IMR-90 (cell line): Measurements from ENCODE around the gene RSU1. TPM values are rescaled to one million over a fixed set of nuclear protein-coding genes. Genes with fewer than 3 reads are reported as not detected.

Source experiments
- ATAC-seq: fragments of 200-7000 bp; cut with Tn5 transposase; 2 replicates; pipeline ENCODE4 v1.9.1; 2020; ENCODE audit warnings: low read depth, mild to moderate bottlenecking, moderate library complexity
- BruUV-seq: library from RNA; stranded (reverse); fragments of 400-500 nt; replicated peaks from 2 replicates; lab custom pipeline; 2021; lab: Mats Ljungman, UMichigan
- CTCF ChIA-PET: fragments of 300-600 bp; formaldehyde crosslinking; extraction: SDS; loops from one replicate; lab custom pipeline; 2021; ENCODE audit warnings: antibody characterized with exemption; lab: Yijun Ruan, JAX
- POLR2A ChIA-PET: fragments of 300-600 bp; sonication (Branson Sonifier 250); formaldehyde crosslinking; loops from one replicate; lab custom pipeline; 2022; ENCODE audit warnings: antibody characterized with exemption; ENCODE audit not compliant: unreplicated experiment; lab: Charles Lee
- DNase-seq: peaks from one replicate; pipeline ENCODE4 v3.0.0; 2013
- H2AFZ ChIP-seq: replicated peaks from 2 replicates; pipeline ENCODE3; 2013; ENCODE audit warnings: low read length, mild to moderate bottlenecking; ENCODE audit not compliant: poor library complexity
- H2AK5ac ChIP-seq: 2 replicates; pipeline ENCODE4 v1.6.1; 2013; ENCODE audit warnings: low read depth, low read length, inconsistent platforms
- H2AK9ac ChIP-seq: replicated peaks from 2 replicates; pipeline ENCODE3; 2013; ENCODE audit warnings: mild to moderate bottlenecking, low read depth, low read length, moderate library complexity; ENCODE audit not compliant: poor library complexity
- H2BK120ac ChIP-seq: 2 replicates; pipeline ENCODE4 v1.6.1; 2013; ENCODE audit warnings: low read depth, low read length, inconsistent platforms
- H2BK15ac ChIP-seq: 3 replicates; pipeline ENCODE4 v1.6.1; 2013; ENCODE audit warnings: low read depth, low read length, inconsistent platforms
- H2BK20ac ChIP-seq: 2 replicates; pipeline ENCODE4 v1.6.1; 2013; ENCODE audit warnings: low read depth, mild to moderate bottlenecking, inconsistent platforms, low read length, moderate library complexity
- H2BK5ac ChIP-seq: 2 replicates; pipeline ENCODE4 v1.6.1; 2013; ENCODE audit warnings: mild to moderate bottlenecking, low read depth, low read length, inconsistent platforms; ENCODE audit not compliant: poor library complexity, severe bottlenecking
- H3K14ac ChIP-seq: replicated peaks from 2 replicates; pipeline ENCODE4 v1.6.1; 2013; ENCODE audit warnings: low read depth, low read length, inconsistent platforms
- H3K18ac ChIP-seq: 2 replicates; pipeline ENCODE4 v1.6.1; 2013; ENCODE audit warnings: low read depth, low read length, control low read depth
- H3K23ac ChIP-seq: 2 replicates; pipeline ENCODE4 v1.6.1; 2013; ENCODE audit warnings: low read depth, low read length, inconsistent platforms
- H3K27ac ChIP-seq: 2 replicates; pipeline ENCODE4 v1.5.1; 2013; ENCODE audit warnings: mild to moderate bottlenecking, control low read depth, low read length; ENCODE audit not compliant: insufficient read depth
- H3K27me3 ChIP-seq: 2 replicates; pipeline ENCODE4 v1.6.1; 2013; ENCODE audit warnings: low read length; ENCODE audit not compliant: control insufficient read depth, insufficient read depth
- H3K36me3 ChIP-seq: 2 replicates; pipeline ENCODE4 v1.6.1; 2013; ENCODE audit warnings: low read length, mixed read lengths; ENCODE audit not compliant: control insufficient read depth, insufficient read depth
- H3K4ac ChIP-seq: 2 replicates; pipeline ENCODE4 v1.6.1; 2013; ENCODE audit warnings: low read depth, low read length, inconsistent platforms
- H3K4me1 ChIP-seq: 2 replicates; pipeline ENCODE4 v1.6.1; 2013; ENCODE audit warnings: low read length, mixed read lengths; ENCODE audit not compliant: control insufficient read depth, insufficient read depth
- H3K4me2 ChIP-seq: 2 replicates; pipeline ENCODE4 v1.6.1; 2013; ENCODE audit warnings: low read depth, mild to moderate bottlenecking, control low read depth, low read length, moderate library complexity
- H3K4me3 ChIP-seq: 2 replicates; pipeline ENCODE4 v1.5.1; 2013; ENCODE audit warnings: low read depth, mild to moderate bottlenecking, control low read depth, low read length, moderate library complexity; ENCODE audit not compliant: insufficient read depth
- H3K56ac ChIP-seq: 2 replicates; pipeline ENCODE4 v1.6.1; 2013; ENCODE audit warnings: low read length, inconsistent platforms; ENCODE audit not compliant: insufficient read depth; ENCODE audit errors: extremely low read depth
- H3K79me1 ChIP-seq, 2 experiments: 2 replicates each; pipeline ENCODE4 v1.6.1; 2013; ENCODE audit warnings: low read length in 2 of 2, inconsistent platforms in 1 of 2, low read depth in 1 of 2
- H3K9ac ChIP-seq: 2 replicates; pipeline ENCODE4 v1.6.1; 2013; ENCODE audit warnings: low read depth, low read length, control low read depth
- H3K9me1 ChIP-seq: 2 replicates; pipeline ENCODE4 v1.6.1; 2013; ENCODE audit warnings: low read length, inconsistent platforms; ENCODE audit not compliant: insufficient read depth
- H3K9me3 ChIP-seq: 2 replicates; pipeline ENCODE4 v1.6.1; 2013; ENCODE audit warnings: low read length; ENCODE audit not compliant: control insufficient read depth, insufficient read depth
- H4K20me1 ChIP-seq: 2 replicates; pipeline ENCODE4 v1.6.1; 2013; ENCODE audit warnings: low read length, inconsistent platforms; ENCODE audit not compliant: insufficient read depth
- H4K5ac ChIP-seq: 2 replicates; pipeline ENCODE4 v1.6.1; 2013; ENCODE audit warnings: mild to moderate bottlenecking, low read depth, low read length, control low read depth
- H4K8ac ChIP-seq, 2 experiments: 2 replicates each; pipeline ENCODE4 v1.6.1; 2013; ENCODE audit warnings: low read depth in 2 of 2, low read length in 2 of 2, control low read depth in 1 of 2, inconsistent platforms in 1 of 2
- H4K91ac ChIP-seq: 2 replicates; pipeline ENCODE4 v1.6.1; 2013; ENCODE audit warnings: low read depth, low read length, inconsistent platforms; ENCODE audit not compliant: insufficient read depth
- SMC3 ChIP-seq: fragments of 150-350 bp; IDR thresholded peaks from 2 replicates; pipeline ENCODE4 v1.6.1; 2016; ENCODE audit warnings: low read depth, mild to moderate bottlenecking, antibody characterized with exemption, low read length, moderate library complexity
- WGBS, 2 experiments: methylation state at CpG; one replicate each; pipeline versions ENCODE4 v1.1.5 to v1.1.7; 2013; ENCODE audit warnings: missing lambda C conversion rate in 2 of 2; ENCODE audit not compliant: insufficient read length in 1 of 2; ENCODE audit errors: extremely low coverage in 2 of 2; 5-methylcytosine and 5-hydroxymethylcytosine counted together
- dilution Hi-C: fragments of 300-500 bp; cut with HindIII; formaldehyde crosslinking; loops from one replicate; pipeline ENCODE4 v1.14.3; 2018; ENCODE audit warnings: low sequenced_read_pairs; ENCODE audit not compliant: unreplicated experiment
- in situ Hi-C: fragments of 300-500 bp; cut with MboI; formaldehyde crosslinking; loops from 3 replicates; pipeline ENCODE4 v1.14.3; 2019; ENCODE audit warnings: low sequenced_read_pairs, inconsistent platforms, mixed read lengths
- intact Hi-C: fragments of 100-400 bp; cut with micrococcal nuclease; formaldehyde crosslinking; loops from 2 replicates; pipeline ENCODE4 v1.10.0; 2022
- polyA plus RNA-seq, 3 experiments: library from polyadenylated mRNA; depleted of rRNA; stranded (reverse); fragments of >200 nt; gene quantifications; 2 replicates each; pipeline ENCODE4 v1.2.3, GENCODE V29; 2012; ENCODE audit warnings: low replicate concordance in 1 of 3
- total RNA-seq: library from RNA; depleted of rRNA; stranded (reverse); fragments of >200 nt; gene quantifications from 2 replicates; pipeline ENCODE4 v1.2.3, GENCODE V29; 2012
- TF ChIP-seq, protein P1 (sequence below): fragments of 150-350 bp; IDR thresholded peaks from 2 replicates; pipeline ENCODE4 v1.6.1; 2017; ENCODE audit warnings: mild to moderate bottlenecking, antibody characterized with exemption, low read length, low read depth

Gene RSU1
- total and polyA plus RNA-seq, 2 of the 4 experiments (the other 2 are of a cell fraction), result 134 to 148 TPM

DNA sequence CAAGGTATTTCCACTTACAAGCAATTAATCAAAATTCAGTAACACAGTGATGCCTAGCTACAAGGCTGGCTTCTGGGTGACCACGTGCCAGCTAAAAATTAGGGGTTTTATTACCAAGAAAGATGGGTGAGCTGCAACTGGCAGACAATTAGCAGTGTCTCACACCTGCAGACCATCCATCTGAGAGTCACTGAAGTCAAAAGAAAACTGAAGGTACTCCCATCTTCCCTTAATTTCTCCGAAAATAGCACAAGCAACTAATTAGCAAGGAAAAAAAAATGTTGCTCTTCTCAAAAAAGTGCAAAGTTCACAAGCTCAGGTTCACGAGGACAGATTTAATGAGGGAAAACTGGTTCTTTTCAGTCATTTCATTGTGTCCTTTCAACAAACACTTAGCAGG lies 28.4 kb downstream of the RSU1 start:
- no peak overlapping the region for H3K4me3 ChIP-seq
- H4K8ac ChIP-seq, result no peak overlapping the region
- 0 out of 2 replicates have a peak, but pooled peaks cover 1% of the 10 kb centered on the region for H3K4me1 ChIP-seq
- no peaks in the 10 kb centered on the region for H3K9me3 ChIP-seq
- no peak overlapping the region for H2BK20ac ChIP-seq
- H2BK15ac ChIP-seq, result no peak overlapping the region
- H3K36me3 ChIP-seq, result peaks cover 1% of the 10 kb centered on the region; the same call in 1 of the 2 replicates
- H3K4ac ChIP-seq, result no peak overlapping the region
- ATAC-seq (no peak), DNase-seq (no peak)
- H2AK9ac ChIP-seq, result no peak overlapping the region
- POLR2A ChIA-PET, result no interaction called here
- in situ Hi-C loops, result no loop called here
- H4K5ac ChIP-seq, result no peak overlapping the region
- H2BK120ac ChIP-seq, result no peak overlapping the region
- TF ChIP-seq, protein P1, sequence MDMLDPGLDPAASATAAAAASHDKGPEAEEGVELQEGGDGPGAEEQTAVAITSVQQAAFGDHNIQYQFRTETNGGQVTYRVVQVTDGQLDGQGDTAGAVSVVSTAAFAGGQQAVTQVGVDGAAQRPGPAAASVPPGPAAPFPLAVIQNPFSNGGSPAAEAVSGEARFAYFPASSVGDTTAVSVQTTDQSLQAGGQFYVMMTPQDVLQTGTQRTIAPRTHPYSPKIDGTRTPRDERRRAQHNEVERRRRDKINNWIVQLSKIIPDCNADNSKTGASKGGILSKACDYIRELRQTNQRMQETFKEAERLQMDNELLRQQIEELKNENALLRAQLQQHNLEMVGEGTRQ, result no peak
- TF ChIP-seq SMC3, result no peak
- no CpG with 5 or more reads among the region's 3 CpGs for WGBS, 2 experiments
- no peak overlapping the region for H3K27ac ChIP-seq
- H4K91ac ChIP-seq, result no peak overlapping the region
- intact Hi-C loops, result no loop called here
- no peak overlapping the region for H3K23ac ChIP-seq
- H2AFZ ChIP-seq, result no peak overlapping the region
- dilution Hi-C loops, result no loop called here
- no peak overlapping the region for H3K9ac ChIP-seq
- H3K79me1 ChIP-seq, result peaks cover 37 to 72% of the 10 kb centered on the region in 2 experiments
- no peak overlapping the region for H3K56ac ChIP-seq
- peaks cover 29% of the 10 kb centered on the region for H4K20me1 ChIP-seq
- no peak overlapping the region for H2AK5ac ChIP-seq
- no peak overlapping the region for H3K18ac ChIP-seq
- H3K14ac ChIP-seq, result no peak overlapping the region
- no peaks in the 10 kb centered on the region for H3K27me3 ChIP-seq
- CTCF ChIA-PET, result no interaction called here
- no peak overlapping the region for H2BK5ac ChIP-seq
- H3K4me2 ChIP-seq, result no peak overlapping the region
- no TSS peak for BruUV-seq
- H3K9me1 ChIP-seq, result peaks cover 11% of the 10 kb centered on the region; the same call in 1 of the 2 replicates
